GM23338 (cell line): ENCODE data around the gene B3GAT2. TPM values are rescaled to one million over a fixed set of nuclear protein-coding genes. Genes with fewer than 3 reads are reported as not detected.

Experiments
- ATAC-seq: fragments of 200-7000 bp; cut with Tn5 transposase; 3 replicates; pipeline ENCODE4 v1.9.1; 2020
- DNase-seq: peaks from one replicate; pipeline ENCODE4 v3.0.0-alpha.2; 2015; ENCODE audit warnings: low spot score
- H2AFZ ChIP-seq: fragments of 200-600 bp; sonication (generic); 2 replicates; pipeline ENCODE4 v1.8.0; 2016; ENCODE audit warnings: antibody characterized with exemption, mild to moderate bottlenecking, moderate library complexity
- H3F3A ChIP-seq: fragments of 200-600 bp; sonication (generic); replicated peaks from 2 replicates; pipeline ENCODE4 v1.8.0; 2017; ENCODE audit warnings: antibody characterized with exemption, mixed run types, low read depth
- H3K27ac ChIP-seq: fragments of 200-600 bp; sonication (generic); 2 replicates; pipeline ENCODE4 v1.6.1; 2016; ENCODE audit warnings: low read depth
- H3K27me3 ChIP-seq: fragments of 200-600 bp; sonication (generic); 2 replicates; pipeline ENCODE4 v1.8.0; 2016; ENCODE audit warnings: mild to moderate bottlenecking, mixed run types, moderate library complexity; ENCODE audit not compliant: insufficient read depth
- H3K36me3 ChIP-seq: fragments of 200-600 bp; sonication (generic); 2 replicates; pipeline ENCODE4 v1.8.0; 2016; ENCODE audit warnings: mild to moderate bottlenecking; ENCODE audit not compliant: insufficient read depth
- H3K4me1 ChIP-seq: fragments of 200-600 bp; sonication (generic); 2 replicates; pipeline ENCODE4 v1.8.0; 2016; ENCODE audit warnings: mild to moderate bottlenecking, moderate library complexity; ENCODE audit not compliant: insufficient read depth
- H3K4me2 ChIP-seq: fragments of 200-600 bp; sonication (generic); 2 replicates; pipeline ENCODE4 v1.7.1; 2017; ENCODE audit warnings: mixed run types
- H3K4me3 ChIP-seq: fragments of 200-600 bp; sonication (generic); 2 replicates; pipeline ENCODE4 v1.6.1; 2016; ENCODE audit warnings: mixed run types
- H3K79me2 ChIP-seq: fragments of 200-600 bp; sonication (generic); replicated peaks from 2 replicates; pipeline ENCODE4 v1.8.0; 2017; ENCODE audit warnings: mild to moderate bottlenecking; ENCODE audit not compliant: insufficient read depth
- H3K9me2 ChIP-seq: fragments of 200-600 bp; sonication (generic); 2 replicates; pipeline ENCODE4 v1.8.0; 2017; ENCODE audit not compliant: insufficient read depth
- H4K20me1 ChIP-seq: fragments of 200-600 bp; sonication (generic); replicated peaks from 2 replicates; pipeline ENCODE4 v1.8.0; 2017; ENCODE audit warnings: mild to moderate bottlenecking; ENCODE audit not compliant: insufficient read depth
- H3K27ac Mint-ChIP-seq: 2 replicates; pipeline ENCODE4 v1.8.0; 2020; ENCODE audit warnings: inconsistent platforms, mild to moderate bottlenecking, moderate library complexity, mixed read lengths
- H3K27me3 Mint-ChIP-seq: 3 replicates; pipeline ENCODE4 v1.8.0; 2022; ENCODE audit warnings: low read depth, mild to moderate bottlenecking, moderate library complexity, mixed read lengths, inconsistent platforms; ENCODE audit not compliant: insufficient read depth, poor library complexity
- H3K36me3 Mint-ChIP-seq: 3 replicates; pipeline ENCODE4 v1.8.0; 2021; ENCODE audit warnings: low read depth, mild to moderate bottlenecking, inconsistent platforms, moderate library complexity, mixed read lengths
- H3K4me1 Mint-ChIP-seq: 3 replicates; pipeline ENCODE4 v1.8.0; 2020; ENCODE audit warnings: mild to moderate bottlenecking, inconsistent platforms, mixed read lengths
- H3K4me3 Mint-ChIP-seq: 3 replicates; pipeline ENCODE4 v1.8.0; 2021; ENCODE audit warnings: moderate library complexity, mild to moderate bottlenecking, inconsistent platforms, mixed read lengths
- H3K9me3 Mint-ChIP-seq: 3 replicates; pipeline ENCODE4 v1.8.0; 2020; ENCODE audit warnings: moderate library complexity, mild to moderate bottlenecking, inconsistent platforms, mixed read lengths
- CREB1 ChIP-seq: fragments of 250-450 bp; sonication (Bioruptor Pico); IDR thresholded peaks from 2 replicates; pipeline ENCODE4 v1.5.0; 2020; ENCODE audit warnings: low read depth, mild to moderate bottlenecking, moderate library complexity
- CTCF ChIP-seq, 2 experiments: fragments of 200-600 bp in 1 of 2; sonication (generic) in 1 of 2; conservative IDR thresholded peaks; 2 replicates each; pipeline versions ENCODE4 v1.5.1 to v1.6.1; 2016 to 2017; ENCODE audit warnings: antibody characterized with exemption in 2 of 2, low read depth in 2 of 2, mild to moderate bottlenecking in 2 of 2, moderate library complexity in 1 of 2
- ETS1 ChIP-seq: IDR thresholded peaks from 2 replicates; pipeline ENCODE4 v1.6.1; 2016; ENCODE audit warnings: antibody characterized with exemption
- EZH2 ChIP-seq: fragments of 200-600 bp; sonication (generic); IDR thresholded peaks from one replicate; pipeline ENCODE4 v1.8.0; 2017; ENCODE audit warnings: antibody characterized with exemption, mild to moderate bottlenecking, low read depth; ENCODE audit not compliant: unreplicated experiment
- EZH2phosphoT487 ChIP-seq: fragments of 200-600 bp; sonication (generic); IDR thresholded peaks from one replicate; pipeline ENCODE4 v1.8.1; 2018; ENCODE audit warnings: antibody characterized with exemption; ENCODE audit not compliant: unreplicated experiment
- JUNB ChIP-seq: IDR thresholded peaks from one replicate; pipeline ENCODE4 v1.6.1; 2016; ENCODE audit warnings: antibody characterized with exemption; ENCODE audit not compliant: unreplicated experiment
- NANOG ChIP-seq: IDR thresholded peaks from 2 replicates; pipeline ENCODE4 v1.6.1; 2016; ENCODE audit warnings: antibody characterized with exemption, borderline replicate concordance
- POLR2AphosphoS5 ChIP-seq: IDR thresholded peaks from 2 replicates; pipeline ENCODE4 v1.6.1; 2016; ENCODE audit warnings: antibody characterized with exemption, low read depth
- STAT1 ChIP-seq: IDR thresholded peaks from one replicate; pipeline ENCODE4 v1.6.1; 2016; ENCODE audit warnings: antibody characterized with exemption; ENCODE audit not compliant: unreplicated experiment
- ZNF114 ChIP-seq: fragments of 250-450 bp; sonication (Bioruptor Pico); IDR thresholded peaks from 2 replicates; pipeline ENCODE4 v1.5.0; 2020; ENCODE audit warnings: mild to moderate bottlenecking, moderate library complexity
- ZNF331 ChIP-seq: fragments of 250-450 bp; sonication (Bioruptor Pico); IDR thresholded peaks from 2 replicates; pipeline ENCODE4 v1.5.0; 2020; ENCODE audit warnings: low read depth, mild to moderate bottlenecking, moderate library complexity
- polyA plus RNA-seq: library from polyadenylated mRNA; unstranded; fragments of >200 nt; fragmentation: Nextera tagmentation; extraction: Ambion mirVana; gene quantifications from 2 replicates; pipeline ENCODE4 v1.2.1, GENCODE V29; 2016
- total RNA-seq: library from RNA; depleted of rRNA; stranded (reverse); fragments of >200 nt; shearing (Covaris generic); gene quantifications from 2 replicates; pipeline ENCODE4 v1.2.3, GENCODE V29; 2014
- TF ChIP-seq, protein P1 (sequence below): IDR thresholded peaks from one replicate; pipeline ENCODE4 v1.6.1; 2018; ENCODE audit warnings: antibody characterized with exemption; ENCODE audit not compliant: unreplicated experiment
- TF ChIP-seq, protein P2 (sequence below): fragments of 250-450 bp; sonication (Bioruptor Pico); IDR thresholded peaks from 2 replicates; pipeline ENCODE4 v1.5.0; 2020; ENCODE audit warnings: mild to moderate bottlenecking, moderate library complexity

Gene B3GAT2
- total and polyA plus RNA-seq, 2 experiments from 2014 or later = 1.7 to 1.8 TPM

DNA sequence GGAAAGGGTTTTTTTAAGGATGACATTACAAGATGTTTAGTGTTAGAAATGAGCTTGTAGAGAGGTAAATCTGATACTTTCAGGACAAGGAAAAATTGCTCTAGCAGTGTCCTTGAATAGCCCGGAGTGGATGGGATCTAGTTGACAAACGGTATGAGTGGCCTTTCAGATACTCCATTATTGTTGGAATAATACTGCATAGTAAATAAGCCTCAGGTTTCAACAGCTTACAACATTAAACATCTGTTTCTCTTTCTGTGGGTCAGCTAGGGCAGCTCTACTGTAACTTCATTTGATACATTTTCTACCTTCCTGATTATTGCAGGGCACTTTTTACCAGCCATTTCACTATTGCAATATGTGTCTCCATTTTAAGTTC lies 118.0 kb downstream of the B3GAT2 start:
- Histone ChIP-seq H3K4me2 (no peak overlapping the region), H3K79me2 (no peaks in the 10 kb centered on the region), H3K27ac (no peak overlapping the region), H3K27me3 (no peaks in the 10 kb centered on the region), H3K9me2 (no peaks in the 10 kb centered on the region), H3K4me3 (no peak overlapping the region), H2AFZ (no peak overlapping the region), H3K36me3 (no peaks in the 10 kb centered on the region), H4K20me1 (no peaks in the 10 kb centered on the region), H3F3A (no peaks in the 10 kb centered on the region), H3K4me1 (no peaks in the 10 kb centered on the region)
- ATAC-seq = no peak
- Mint-ChIP-seq H3K27ac (no peak overlapping the region), H3K4me3 (no peak overlapping the region), H3K4me1 (peaks cover 6% of the 10 kb centered on the region), H3K27me3 (peaks cover 2% of the 10 kb centered on the region), H3K9me3 (no peaks in the 10 kb centered on the region), H3K36me3 (no peaks in the 10 kb centered on the region)
- no peak for TF ChIP-seq STAT1
- no peak for TF ChIP-seq CREB1 (CRISPR knock-in tag)
- TF ChIP-seq NANOG = no peak
- no peak for TF ChIP-seq ZNF114 (CRISPR knock-in tag)
- no peak for TF ChIP-seq ZNF331 (CRISPR knock-in tag)
- no peak for TF ChIP-seq CTCF (conservative IDR thresholded peaks at IDR 0.05; ENCODE audit: low read depth in 2 of 2)
- TF ChIP-seq, protein P1, sequence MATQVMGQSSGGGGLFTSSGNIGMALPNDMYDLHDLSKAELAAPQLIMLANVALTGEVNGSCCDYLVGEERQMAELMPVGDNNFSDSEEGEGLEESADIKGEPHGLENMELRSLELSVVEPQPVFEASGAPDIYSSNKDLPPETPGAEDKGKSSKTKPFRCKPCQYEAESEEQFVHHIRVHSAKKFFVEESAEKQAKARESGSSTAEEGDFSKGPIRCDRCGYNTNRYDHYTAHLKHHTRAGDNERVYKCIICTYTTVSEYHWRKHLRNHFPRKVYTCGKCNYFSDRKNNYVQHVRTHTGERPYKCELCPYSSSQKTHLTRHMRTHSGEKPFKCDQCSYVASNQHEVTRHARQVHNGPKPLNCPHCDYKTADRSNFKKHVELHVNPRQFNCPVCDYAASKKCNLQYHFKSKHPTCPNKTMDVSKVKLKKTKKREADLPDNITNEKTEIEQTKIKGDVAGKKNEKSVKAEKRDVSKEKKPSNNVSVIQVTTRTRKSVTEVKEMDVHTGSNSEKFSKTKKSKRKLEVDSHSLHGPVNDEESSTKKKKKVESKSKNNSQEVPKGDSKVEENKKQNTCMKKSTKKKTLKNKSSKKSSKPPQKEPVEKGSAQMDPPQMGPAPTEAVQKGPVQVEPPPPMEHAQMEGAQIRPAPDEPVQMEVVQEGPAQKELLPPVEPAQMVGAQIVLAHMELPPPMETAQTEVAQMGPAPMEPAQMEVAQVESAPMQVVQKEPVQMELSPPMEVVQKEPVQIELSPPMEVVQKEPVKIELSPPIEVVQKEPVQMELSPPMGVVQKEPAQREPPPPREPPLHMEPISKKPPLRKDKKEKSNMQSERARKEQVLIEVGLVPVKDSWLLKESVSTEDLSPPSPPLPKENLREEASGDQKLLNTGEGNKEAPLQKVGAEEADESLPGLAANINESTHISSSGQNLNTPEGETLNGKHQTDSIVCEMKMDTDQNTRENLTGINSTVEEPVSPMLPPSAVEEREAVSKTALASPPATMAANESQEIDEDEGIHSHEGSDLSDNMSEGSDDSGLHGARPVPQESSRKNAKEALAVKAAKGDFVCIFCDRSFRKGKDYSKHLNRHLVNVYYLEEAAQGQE = no peak
- TF ChIP-seq, protein P2, sequence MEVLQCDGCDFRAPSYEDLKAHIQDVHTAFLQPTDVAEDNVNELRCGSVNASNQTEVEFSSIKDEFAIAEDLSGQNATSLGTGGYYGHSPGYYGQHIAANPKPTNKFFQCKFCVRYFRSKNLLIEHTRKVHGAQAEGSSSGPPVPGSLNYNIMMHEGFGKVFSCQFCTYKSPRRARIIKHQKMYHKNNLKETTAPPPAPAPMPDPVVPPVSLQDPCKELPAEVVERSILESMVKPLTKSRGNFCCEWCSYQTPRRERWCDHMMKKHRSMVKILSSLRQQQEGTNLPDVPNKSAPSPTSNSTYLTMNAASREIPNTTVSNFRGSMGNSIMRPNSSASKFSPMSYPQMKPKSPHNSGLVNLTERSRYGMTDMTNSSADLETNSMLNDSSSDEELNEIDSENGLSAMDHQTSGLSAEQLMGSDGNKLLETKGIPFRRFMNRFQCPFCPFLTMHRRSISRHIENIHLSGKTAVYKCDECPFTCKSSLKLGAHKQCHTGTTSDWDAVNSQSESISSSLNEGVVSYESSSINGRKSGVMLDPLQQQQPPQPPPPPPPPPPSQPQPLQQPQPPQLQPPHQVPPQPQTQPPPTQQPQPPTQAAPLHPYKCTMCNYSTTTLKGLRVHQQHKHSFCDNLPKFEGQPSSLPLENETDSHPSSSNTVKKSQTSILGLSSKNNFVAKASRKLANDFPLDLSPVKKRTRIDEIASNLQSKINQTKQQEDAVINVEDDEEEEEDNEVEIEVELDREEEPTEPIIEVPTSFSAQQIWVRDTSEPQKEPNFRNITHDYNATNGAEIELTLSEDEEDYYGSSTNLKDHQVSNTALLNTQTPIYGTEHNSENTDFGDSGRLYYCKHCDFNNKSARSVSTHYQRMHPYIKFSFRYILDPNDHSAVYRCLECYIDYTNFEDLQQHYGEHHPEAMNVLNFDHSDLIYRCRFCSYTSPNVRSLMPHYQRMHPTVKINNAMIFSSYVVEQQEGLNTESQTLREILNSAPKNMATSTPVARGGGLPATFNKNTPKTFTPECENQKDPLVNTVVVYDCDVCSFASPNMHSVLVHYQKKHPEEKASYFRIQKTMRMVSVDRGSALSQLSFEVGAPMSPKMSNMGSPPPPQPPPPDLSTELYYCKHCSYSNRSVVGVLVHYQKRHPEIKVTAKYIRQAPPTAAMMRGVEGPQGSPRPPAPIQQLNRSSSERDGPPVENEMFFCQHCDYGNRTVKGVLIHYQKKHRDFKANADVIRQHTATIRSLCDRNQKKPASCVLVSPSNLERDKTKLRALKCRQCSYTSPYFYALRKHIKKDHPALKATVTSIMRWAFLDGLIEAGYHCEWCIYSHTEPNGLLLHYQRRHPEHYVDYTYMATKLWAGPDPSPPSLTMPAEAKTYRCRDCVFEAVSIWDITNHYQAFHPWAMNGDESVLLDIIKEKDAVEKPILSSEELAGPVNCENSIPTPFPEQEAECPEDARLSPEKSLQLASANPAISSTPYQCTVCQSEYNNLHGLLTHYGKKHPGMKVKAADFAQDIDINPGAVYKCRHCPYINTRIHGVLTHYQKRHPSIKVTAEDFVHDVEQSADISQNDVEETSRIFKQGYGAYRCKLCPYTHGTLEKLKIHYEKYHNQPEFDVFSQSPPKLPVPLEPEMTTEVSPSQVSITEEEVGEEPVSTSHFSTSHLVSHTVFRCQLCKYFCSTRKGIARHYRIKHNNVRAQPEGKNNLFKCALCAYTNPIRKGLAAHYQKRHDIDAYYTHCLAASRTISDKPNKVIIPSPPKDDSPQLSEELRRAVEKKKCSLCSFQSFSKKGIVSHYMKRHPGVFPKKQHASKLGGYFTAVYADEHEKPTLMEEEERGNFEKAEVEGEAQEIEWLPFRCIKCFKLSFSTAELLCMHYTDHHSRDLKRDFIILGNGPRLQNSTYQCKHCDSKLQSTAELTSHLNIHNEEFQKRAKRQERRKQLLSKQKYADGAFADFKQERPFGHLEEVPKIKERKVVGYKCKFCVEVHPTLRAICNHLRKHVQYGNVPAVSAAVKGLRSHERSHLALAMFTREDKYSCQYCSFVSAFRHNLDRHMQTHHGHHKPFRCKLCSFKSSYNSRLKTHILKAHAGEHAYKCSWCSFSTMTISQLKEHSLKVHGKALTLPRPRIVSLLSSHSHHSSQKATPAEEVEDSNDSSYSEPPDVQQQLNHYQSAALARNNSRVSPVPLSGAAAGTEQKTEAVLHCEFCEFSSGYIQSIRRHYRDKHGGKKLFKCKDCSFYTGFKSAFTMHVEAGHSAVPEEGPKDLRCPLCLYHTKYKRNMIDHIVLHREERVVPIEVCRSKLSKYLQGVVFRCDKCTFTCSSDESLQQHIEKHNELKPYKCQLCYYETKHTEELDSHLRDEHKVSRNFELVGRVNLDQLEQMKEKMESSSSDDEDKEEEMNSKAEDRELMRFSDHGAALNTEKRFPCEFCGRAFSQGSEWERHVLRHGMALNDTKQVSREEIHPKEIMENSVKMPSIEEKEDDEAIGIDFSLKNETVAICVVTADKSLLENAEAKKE = no peak
- no peak for TF ChIP-seq ETS1
- TF ChIP-seq JUNB = no peak
- no peak for TF ChIP-seq EZH2phosphoT487
- TF ChIP-seq POLR2AphosphoS5 = no peak
- TF ChIP-seq EZH2 = no peak
- DNase-seq = no peak
